SK-N-SH (cell line): Measurements from ENCODE around the gene PPP1R3C. TPM values are rescaled to one million over a fixed set of nuclear protein-coding genes. Genes with fewer than 3 reads are reported as not detected.
A peak's percentile ranks its signal among the peaks of the same experiment; 100 is the strongest.

ENCODE experiments used
- CTCF ChIA-PET: fragments of 300-600, 350-600 bp; formaldehyde crosslinking; extraction: SDS; loops from one replicate; lab custom pipeline; 2021; lab: Yijun Ruan, JAX
- POLR2A ChIA-PET: fragments of 350-600 bp; sonication (Branson Sonifier 250); formaldehyde crosslinking; extraction: SDS; loops from one replicate; lab custom pipeline; 2020; ENCODE audit warnings: antibody characterized with exemption, inconsistent platforms; lab: Yijun Ruan, JAX
- DNase-seq: peaks from one replicate; pipeline ENCODE4 v3.0.0; 2012
- H2AFZ ChIP-seq: fragments of 200-600 bp; sonication (generic); 2 replicates; pipeline ENCODE4 v1.8.1; 2016; ENCODE audit warnings: antibody characterized with exemption, mild to moderate bottlenecking, low read depth
- H3F3A ChIP-seq: fragments of 200-600 bp; sonication (generic); replicated peaks from 2 replicates; pipeline ENCODE3; 2016; ENCODE audit warnings: antibody characterized with exemption, mild to moderate bottlenecking; ENCODE audit not compliant: insufficient read depth
- H3K27ac ChIP-seq, 2 experiments: fragments of 200-500 bp in 1 of 2; fragments of 200-600 bp in 1 of 2; sonication (Bioruptor generic) in 1 of 2; sonication (generic), shearing (Covaris generic) in 1 of 2; 2 replicates each; pipeline versions ENCODE4 v1.5.1 to v1.6.1; 2014 to 2016; ENCODE audit warnings: low read depth in 2 of 2, inconsistent platforms in 1 of 2, low read length in 1 of 2, mild to moderate bottlenecking in 1 of 2, mixed read lengths in 1 of 2
- H3K27me3 ChIP-seq: fragments of 200-600 bp; sonication (generic), shearing (Covaris generic); 2 replicates; pipeline ENCODE4 v1.6.1; 2016; ENCODE audit warnings: mixed run types; ENCODE audit not compliant: insufficient read depth
- H3K36me3 ChIP-seq, 2 experiments: fragments of 200-500 bp in 1 of 2; fragments of 200-600 bp in 1 of 2; sonication (Bioruptor generic) in 1 of 2; sonication (generic) in 1 of 2; replicated peaks in 1 of 2; 2 replicates each; pipeline versions ENCODE3 to v1.5.1; 2014 to 2016; ENCODE audit warnings: low read length in 1 of 2, mild to moderate bottlenecking in 1 of 2; ENCODE audit not compliant: insufficient read depth in 2 of 2, control insufficient read depth in 1 of 2
- H3K4me1 ChIP-seq, 2 experiments: fragments of 200-500 bp in 1 of 2; fragments of 200-600 bp in 1 of 2; sonication (Bioruptor generic) in 1 of 2; sonication (generic), shearing (Covaris generic) in 1 of 2; 2 replicates each; pipeline versions ENCODE4 v1.5.1 to v1.6.1; 2014 to 2016; ENCODE audit warnings: low read depth in 1 of 2, low read length in 1 of 2, mixed run types in 1 of 2; ENCODE audit not compliant: insufficient read depth in 2 of 2, control insufficient read depth in 1 of 2
- H3K4me2 ChIP-seq: fragments of 200-600 bp; sonication (generic), shearing (Covaris generic); 2 replicates; pipeline ENCODE4 v1.6.1; 2017; ENCODE audit warnings: mixed run types
- H3K4me3 ChIP-seq, 2 experiments: fragments of 200-500 bp in 1 of 2; fragments of 200-600 bp in 1 of 2; sonication (Bioruptor generic) in 1 of 2; sonication (generic), shearing (Covaris generic) in 1 of 2; 2 replicates each; pipeline versions ENCODE4 v1.5.1 to v1.8.1; 2014 to 2016; ENCODE audit warnings: low read depth in 2 of 2, inconsistent platforms in 1 of 2, low read length in 1 of 2, mild to moderate bottlenecking in 1 of 2, mixed read lengths in 1 of 2, moderate library complexity in 1 of 2
- H3K79me2 ChIP-seq: fragments of 200-600 bp; sonication (generic); 2 replicates; pipeline ENCODE4 v1.8.1; 2017; ENCODE audit warnings: mild to moderate bottlenecking; ENCODE audit not compliant: insufficient read depth
- H3K9ac ChIP-seq: fragments of 200-600 bp; sonication (generic); 2 replicates; pipeline ENCODE4 v1.6.1; 2017; ENCODE audit warnings: mixed run types
- H3K9me2 ChIP-seq: fragments of 200-600 bp; sonication (generic); 2 replicates; pipeline ENCODE4 v1.6.1; 2017; ENCODE audit warnings: mixed run types
- H3K9me3 ChIP-seq: fragments of 200-600 bp; sonication (generic); 2 replicates; pipeline ENCODE4 v1.6.1; 2017; ENCODE audit warnings: mixed run types, mild to moderate bottlenecking, moderate library complexity
- H4K20me1 ChIP-seq: fragments of 200-600 bp; sonication (generic); 2 replicates; pipeline ENCODE4 v1.6.1; 2017; ENCODE audit warnings: mild to moderate bottlenecking, mixed run types; ENCODE audit not compliant: insufficient read depth
- EP300 ChIP-seq, 2 experiments: IDR thresholded peaks; 2 replicates each; pipeline versions ENCODE4 v1.4.0 to v1.6.1; 2012; ENCODE audit warnings: borderline replicate concordance in 1 of 2, low read depth in 1 of 2, low read length in 1 of 2
- FOSL2 ChIP-seq: IDR thresholded peaks from 2 replicates; pipeline ENCODE4 v1.4.0; 2012; ENCODE audit warnings: low read depth, mild to moderate bottlenecking, moderate library complexity, borderline replicate concordance
- FOXJ3 ChIP-seq: sonication (generic); formaldehyde crosslinking; IDR thresholded peaks from 2 replicates; pipeline ENCODE4 v1.5.1; 2020; ENCODE audit warnings: mild to moderate bottlenecking, missing genetic modification reagents
- GABPA ChIP-seq: IDR thresholded peaks from 2 replicates; pipeline ENCODE4 v1.4.0; 2012; ENCODE audit warnings: low read depth, mild to moderate bottlenecking
- JUND ChIP-seq: IDR thresholded peaks from 2 replicates; pipeline ENCODE4 v1.4.0; 2012
- MAX ChIP-seq: IDR thresholded peaks from 2 replicates; pipeline ENCODE4 v1.4.0; 2012; ENCODE audit warnings: low read depth
- MEF2A ChIP-seq: IDR thresholded peaks from 2 replicates; pipeline ENCODE4 v1.4.0; 2012; ENCODE audit warnings: low read depth, borderline replicate concordance
- NFIC ChIP-seq: IDR thresholded peaks from 2 replicates; pipeline ENCODE4 v1.4.0; 2012; ENCODE audit warnings: borderline replicate concordance
- PBX3 ChIP-seq: IDR thresholded peaks from 2 replicates; pipeline ENCODE4; 2012
- POLR2AphosphoS5 ChIP-seq: IDR thresholded peaks from 2 replicates; pipeline ENCODE4 v1.6.1; 2012; ENCODE audit warnings: low read depth, low read length
- RXRA ChIP-seq: IDR thresholded peaks from 2 replicates; pipeline ENCODE4 v1.4.0; 2012; ENCODE audit warnings: low read depth, mild to moderate bottlenecking, borderline replicate concordance
- TCF12 ChIP-seq: IDR thresholded peaks from 2 replicates; pipeline ENCODE4 v1.4.0; 2012
- TEAD4 ChIP-seq: IDR thresholded peaks from 2 replicates; pipeline ENCODE4 v1.4.0; 2012; ENCODE audit warnings: mild to moderate bottlenecking, borderline replicate concordance; ENCODE audit not compliant: insufficient read depth
- WGBS: methylation state at CpG from one replicate; pipeline ENCODE4 v1.1.6; 2017; ENCODE audit warnings: low lambda C conversion rate; 5-methylcytosine and 5-hydroxymethylcytosine counted together
- polyA plus RNA-seq, 3 experiments: library from polyadenylated mRNA; depleted of rRNA; stranded (reverse); fragments of >200 nt; gene quantifications; 2 replicates each; pipeline ENCODE4 v1.2.3, GENCODE V29; 2012
- TF ChIP-seq, protein P1 (sequence below): IDR thresholded peaks from 2 replicates; pipeline ENCODE4 v1.6.1; 2012; ENCODE audit warnings: mild to moderate bottlenecking, low read depth, low read length, moderate library complexity
- TF ChIP-seq, protein P2 (sequence below): IDR thresholded peaks from 2 replicates; pipeline ENCODE4 v1.4.0; 2012; ENCODE audit warnings: low read depth, borderline replicate concordance

PPP1R3C gene
- polyA plus RNA-seq, 1 of the 3 experiments (the other 2 are of a cell fraction), result 9.0 TPM

- H3K4me2 ChIP-seq, result peak overlapping the region; percentile 71
- peak overlapping the region; percentile 92 to 97 for H3K27ac ChIP-seq
- no peaks in the 10 kb centered on the region for H3K36me3 ChIP-seq
- no peaks in the 10 kb centered on the region for H3K9me2 ChIP-seq
- peak overlapping the region; percentile 52; the same call in 1 of the 2 replicates for H3K9ac ChIP-seq
- no peaks in the 10 kb centered on the region for H3K9me3 ChIP-seq
- TF ChIP-seq MEF2A (0 out of 2 replicates have a peak, but pooled peaks have one; percentile 40), JUND (peak; percentile 55; the same call in 1 of the 2 replicates), NFIC (peak; percentile 97), TEAD4 (peak; percentile 62), MAX (peak; percentile 44; the same call in 1 of the 2 replicates), POLR2AphosphoS5 (peak; percentile 35; the same call in 1 of the 2 replicates), TCF12 (peak; percentile 86), EP300 (IDR thresholded peaks at IDR 0.05; ENCODE audit: borderline replicate concordance in 1 of 2, low read depth in 1 of 2, low read length in 1 of 2) (peak in 1 of 2 experiments; percentile 79; a peak in 2 of 4 replicates), PBX3 (peak; percentile 77), FOXJ3 (CRISPR knock-in tag) (no peak), RXRA (peak; percentile 63; the same call in 1 of the 2 replicates), FOSL2 (peak; percentile 57), GABPA (no peak)
- TF ChIP-seq, protein P1, sequence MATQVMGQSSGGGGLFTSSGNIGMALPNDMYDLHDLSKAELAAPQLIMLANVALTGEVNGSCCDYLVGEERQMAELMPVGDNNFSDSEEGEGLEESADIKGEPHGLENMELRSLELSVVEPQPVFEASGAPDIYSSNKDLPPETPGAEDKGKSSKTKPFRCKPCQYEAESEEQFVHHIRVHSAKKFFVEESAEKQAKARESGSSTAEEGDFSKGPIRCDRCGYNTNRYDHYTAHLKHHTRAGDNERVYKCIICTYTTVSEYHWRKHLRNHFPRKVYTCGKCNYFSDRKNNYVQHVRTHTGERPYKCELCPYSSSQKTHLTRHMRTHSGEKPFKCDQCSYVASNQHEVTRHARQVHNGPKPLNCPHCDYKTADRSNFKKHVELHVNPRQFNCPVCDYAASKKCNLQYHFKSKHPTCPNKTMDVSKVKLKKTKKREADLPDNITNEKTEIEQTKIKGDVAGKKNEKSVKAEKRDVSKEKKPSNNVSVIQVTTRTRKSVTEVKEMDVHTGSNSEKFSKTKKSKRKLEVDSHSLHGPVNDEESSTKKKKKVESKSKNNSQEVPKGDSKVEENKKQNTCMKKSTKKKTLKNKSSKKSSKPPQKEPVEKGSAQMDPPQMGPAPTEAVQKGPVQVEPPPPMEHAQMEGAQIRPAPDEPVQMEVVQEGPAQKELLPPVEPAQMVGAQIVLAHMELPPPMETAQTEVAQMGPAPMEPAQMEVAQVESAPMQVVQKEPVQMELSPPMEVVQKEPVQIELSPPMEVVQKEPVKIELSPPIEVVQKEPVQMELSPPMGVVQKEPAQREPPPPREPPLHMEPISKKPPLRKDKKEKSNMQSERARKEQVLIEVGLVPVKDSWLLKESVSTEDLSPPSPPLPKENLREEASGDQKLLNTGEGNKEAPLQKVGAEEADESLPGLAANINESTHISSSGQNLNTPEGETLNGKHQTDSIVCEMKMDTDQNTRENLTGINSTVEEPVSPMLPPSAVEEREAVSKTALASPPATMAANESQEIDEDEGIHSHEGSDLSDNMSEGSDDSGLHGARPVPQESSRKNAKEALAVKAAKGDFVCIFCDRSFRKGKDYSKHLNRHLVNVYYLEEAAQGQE, result no peak
- TF ChIP-seq, protein P2, sequence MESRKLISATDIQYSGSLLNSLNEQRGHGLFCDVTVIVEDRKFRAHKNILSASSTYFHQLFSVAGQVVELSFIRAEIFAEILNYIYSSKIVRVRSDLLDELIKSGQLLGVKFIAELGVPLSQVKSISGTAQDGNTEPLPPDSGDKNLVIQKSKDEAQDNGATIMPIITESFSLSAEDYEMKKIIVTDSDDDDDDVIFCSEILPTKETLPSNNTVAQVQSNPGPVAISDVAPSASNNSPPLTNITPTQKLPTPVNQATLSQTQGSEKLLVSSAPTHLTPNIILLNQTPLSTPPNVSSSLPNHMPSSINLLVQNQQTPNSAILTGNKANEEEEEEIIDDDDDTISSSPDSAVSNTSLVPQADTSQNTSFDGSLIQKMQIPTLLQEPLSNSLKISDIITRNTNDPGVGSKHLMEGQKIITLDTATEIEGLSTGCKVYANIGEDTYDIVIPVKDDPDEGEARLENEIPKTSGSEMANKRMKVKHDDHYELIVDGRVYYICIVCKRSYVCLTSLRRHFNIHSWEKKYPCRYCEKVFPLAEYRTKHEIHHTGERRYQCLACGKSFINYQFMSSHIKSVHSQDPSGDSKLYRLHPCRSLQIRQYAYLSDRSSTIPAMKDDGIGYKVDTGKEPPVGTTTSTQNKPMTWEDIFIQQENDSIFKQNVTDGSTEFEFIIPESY, result no peak
- TF ChIP-seq, all 33 proteins: peak for 11
- H3K4me1 ChIP-seq, result peaks cover 50 to 51% of the 10 kb centered on the region in 2 experiments
- no peak overlapping the region for H2AFZ ChIP-seq
- ChIA-PET CTCF (interaction anchor here (1.4 to 9.1 kb wide), 3 partner anchors 10 to 44 kb away, joined by 3 to 51 read pairs (median 7); partner anchors contain the start of gene PPP1R3C), POLR2A (interaction anchor here (1.7 kb wide), 1 partner anchor 43 kb away, joined by 11 read pairs; the partner anchor contains the start of gene PPP1R3C)
- WGBS, result 20% methylated on average over 7 of the region's 7 CpGs
- no peaks in the 10 kb centered on the region for H3K27me3 ChIP-seq
- no peaks in the 10 kb centered on the region for H4K20me1 ChIP-seq
- no peak for DNase-seq
- no peaks in the 10 kb centered on the region for H3K79me2 ChIP-seq
- H3K4me3 ChIP-seq, result no peak overlapping the region
- peaks cover 41% of the 10 kb centered on the region for H3F3A ChIP-seq
Observed at GRCh38 chr10:91590142-91590903, 42.5 kb downstream of the PPP1R3C start.
